AG09319 (cell line): ENCODE measurements around the gene FHAD1.

ENCODE experiments used
- DNase-seq: peaks from one replicate; pipeline ENCODE4 v3.0.0-alpha.2; 2010; ENCODE audit warnings: low read depth; ENCODE audit errors: extremely low read depth
- TF ChIP-seq, protein P1 (sequence below): IDR thresholded peaks from 2 replicates; pipeline ENCODE4 v1.5.1; 2011; ENCODE audit warnings: low read depth, mild to moderate bottlenecking, inconsistent platforms, low read length, moderate library complexity

Gene FHAD1

DNA sequence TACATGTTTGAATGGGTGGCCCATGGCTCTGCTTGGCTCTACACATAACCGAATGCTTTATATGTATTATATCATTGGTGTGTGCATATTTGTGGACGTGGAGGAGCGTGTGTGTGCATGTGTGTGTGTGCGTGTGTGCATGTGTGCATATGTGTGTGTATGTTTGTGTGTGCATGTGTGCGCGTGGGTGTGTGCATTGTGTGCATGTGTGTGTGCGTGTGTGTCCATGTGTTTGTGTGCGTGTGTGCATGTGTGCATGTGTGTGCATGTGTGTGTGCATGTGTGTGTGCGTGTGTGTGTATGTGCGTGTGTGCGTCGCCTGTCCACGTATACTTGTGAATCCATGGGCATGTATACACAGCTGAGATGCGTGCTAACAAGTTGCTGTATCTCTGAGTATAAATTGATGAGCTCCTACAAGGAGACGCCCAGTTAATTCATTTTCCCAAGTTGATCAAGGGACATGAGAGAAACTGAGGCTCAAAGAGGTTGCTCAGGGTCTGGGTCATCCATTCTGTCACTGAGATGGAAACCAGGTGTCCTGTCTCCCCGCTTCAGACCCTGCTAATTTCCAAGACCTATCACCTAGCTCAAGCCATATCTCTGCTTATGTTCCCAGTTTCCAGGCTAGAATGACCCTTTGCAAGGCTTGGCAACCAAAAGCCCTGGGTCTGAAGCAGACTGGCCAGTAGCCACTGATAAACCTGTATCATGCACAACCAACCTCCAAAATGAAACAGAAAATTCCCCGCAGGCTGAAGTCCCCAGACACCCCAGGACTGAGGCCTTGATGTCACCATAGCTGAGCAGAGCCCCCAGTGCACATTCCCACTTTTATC, 188.4 kb downstream of the FHAD1 start:
- TF ChIP-seq, protein P1, sequence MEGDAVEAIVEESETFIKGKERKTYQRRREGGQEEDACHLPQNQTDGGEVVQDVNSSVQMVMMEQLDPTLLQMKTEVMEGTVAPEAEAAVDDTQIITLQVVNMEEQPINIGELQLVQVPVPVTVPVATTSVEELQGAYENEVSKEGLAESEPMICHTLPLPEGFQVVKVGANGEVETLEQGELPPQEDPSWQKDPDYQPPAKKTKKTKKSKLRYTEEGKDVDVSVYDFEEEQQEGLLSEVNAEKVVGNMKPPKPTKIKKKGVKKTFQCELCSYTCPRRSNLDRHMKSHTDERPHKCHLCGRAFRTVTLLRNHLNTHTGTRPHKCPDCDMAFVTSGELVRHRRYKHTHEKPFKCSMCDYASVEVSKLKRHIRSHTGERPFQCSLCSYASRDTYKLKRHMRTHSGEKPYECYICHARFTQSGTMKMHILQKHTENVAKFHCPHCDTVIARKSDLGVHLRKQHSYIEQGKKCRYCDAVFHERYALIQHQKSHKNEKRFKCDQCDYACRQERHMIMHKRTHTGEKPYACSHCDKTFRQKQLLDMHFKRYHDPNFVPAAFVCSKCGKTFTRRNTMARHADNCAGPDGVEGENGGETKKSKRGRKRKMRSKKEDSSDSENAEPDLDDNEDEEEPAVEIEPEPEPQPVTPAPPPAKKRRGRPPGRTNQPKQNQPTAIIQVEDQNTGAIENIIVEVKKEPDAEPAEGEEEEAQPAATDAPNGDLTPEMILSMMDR, result no peak
- no peak for DNase-seq

DNA sequence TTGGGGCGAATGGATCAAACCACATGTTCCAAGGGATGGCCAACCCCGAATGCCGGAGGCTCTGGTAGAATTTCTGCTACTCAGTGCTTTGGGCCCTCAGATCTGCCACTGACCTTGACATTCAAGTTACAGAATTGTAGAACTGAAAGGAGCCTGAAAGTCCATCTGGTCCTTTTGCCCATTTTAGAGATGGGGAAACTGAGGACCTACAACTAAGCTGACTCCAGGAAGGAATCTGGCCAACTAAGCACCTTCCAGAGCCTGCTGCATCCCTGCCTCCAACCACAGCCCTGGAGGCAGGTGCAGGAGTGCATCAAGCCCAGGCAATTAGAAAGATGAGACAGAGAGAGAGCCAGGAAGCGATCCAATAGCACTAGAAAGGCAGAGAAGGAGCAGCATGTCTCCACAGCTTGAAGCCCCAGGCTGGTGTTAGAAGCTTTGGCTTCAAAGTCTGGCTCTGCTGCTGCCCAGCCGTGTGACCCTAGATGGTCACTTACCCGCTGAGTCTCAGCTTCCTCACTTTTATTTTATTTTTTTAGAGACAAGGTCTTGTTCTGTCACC, 189.9 kb downstream of the FHAD1 start:
- TF ChIP-seq, protein P1, result no peak
- no peak for DNase-seq

DNA sequence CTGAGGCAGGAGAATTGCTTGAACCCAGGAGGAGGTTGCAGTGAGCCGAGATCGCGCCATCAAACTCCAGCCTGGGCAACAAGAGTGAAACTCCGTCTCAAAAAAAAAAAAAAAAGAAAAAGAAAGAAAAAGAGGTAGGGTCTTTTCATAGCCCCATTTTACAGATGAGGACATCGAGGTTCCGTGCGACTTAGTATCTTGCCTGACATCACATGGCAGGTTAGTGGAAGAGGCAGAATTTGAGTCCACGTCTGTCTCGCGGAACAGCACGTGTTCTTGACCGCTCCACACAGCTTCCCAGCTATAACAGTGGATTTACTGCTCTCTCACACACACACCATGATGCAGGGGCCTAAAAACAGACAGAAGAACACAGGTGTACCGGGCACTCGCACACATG, 192.3 kb downstream of the FHAD1 start:
- DNase-seq, result no peak
- TF ChIP-seq, protein P1, result no peak

DNA sequence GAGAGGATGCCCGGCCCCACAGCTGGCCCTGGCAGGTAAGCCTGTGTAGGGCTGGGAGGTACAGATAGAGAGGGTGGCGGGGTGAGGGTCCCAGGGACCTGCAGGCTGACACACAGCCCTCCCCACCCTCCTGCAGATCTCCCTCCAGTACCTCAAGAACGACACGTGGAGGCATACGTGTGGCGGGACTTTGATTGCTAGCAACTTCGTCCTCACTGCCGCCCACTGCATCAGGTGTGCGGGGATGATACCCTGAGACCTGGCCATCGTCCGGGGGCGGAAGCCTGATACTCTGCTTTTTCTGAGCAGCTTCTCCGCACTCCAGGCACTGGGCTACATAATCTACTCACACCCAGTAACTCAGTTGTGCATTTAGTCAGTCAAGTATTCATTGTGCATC, 193.3 kb downstream of the FHAD1 start:
- TF ChIP-seq, protein P1, result no peak
- no peak for DNase-seq

DNA sequence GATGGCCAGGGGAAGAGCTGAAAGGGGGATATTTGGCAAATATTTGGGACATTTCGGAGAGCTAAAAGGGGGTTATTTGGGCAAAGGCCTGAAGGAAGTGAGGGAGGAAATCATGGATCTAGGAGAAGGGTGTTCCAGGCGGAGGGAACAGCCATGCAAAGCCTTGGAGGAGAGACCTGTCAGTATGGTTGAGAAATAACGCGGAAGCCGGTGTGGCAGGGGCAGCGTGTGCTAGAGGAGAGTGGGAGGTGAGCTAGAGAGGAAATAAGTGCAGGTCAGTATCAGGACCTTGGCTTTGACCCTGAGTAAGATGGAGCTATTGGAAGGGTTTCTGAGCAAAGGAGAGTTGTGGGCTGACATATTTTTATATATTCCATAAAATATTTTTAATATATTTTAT, 194.2 kb downstream of the FHAD1 start:
- TF ChIP-seq, protein P1, result no peak
- no peak for DNase-seq

DNA sequence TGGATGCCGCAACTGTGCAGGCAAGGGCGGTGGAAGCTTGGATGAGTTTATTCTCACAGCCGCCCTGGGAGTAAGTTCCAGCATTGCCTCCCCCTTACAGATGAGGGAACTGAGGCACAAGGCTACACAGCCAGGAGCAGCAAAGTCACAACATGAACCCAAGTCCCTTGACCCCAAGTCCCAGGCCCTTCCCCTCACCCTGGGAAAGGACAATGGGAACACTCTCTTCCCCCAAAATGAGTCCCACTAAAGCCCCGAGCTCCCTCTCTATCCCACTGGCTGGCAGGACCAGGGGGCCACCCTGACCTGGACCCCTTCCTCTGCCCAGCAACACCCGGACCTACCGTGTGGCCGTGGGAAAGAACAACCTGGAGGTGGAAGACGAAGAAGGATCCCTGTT, 195.1 kb downstream of the FHAD1 start:
- DNase-seq, result no peak
- TF ChIP-seq, protein P1, result no peak

DNA sequence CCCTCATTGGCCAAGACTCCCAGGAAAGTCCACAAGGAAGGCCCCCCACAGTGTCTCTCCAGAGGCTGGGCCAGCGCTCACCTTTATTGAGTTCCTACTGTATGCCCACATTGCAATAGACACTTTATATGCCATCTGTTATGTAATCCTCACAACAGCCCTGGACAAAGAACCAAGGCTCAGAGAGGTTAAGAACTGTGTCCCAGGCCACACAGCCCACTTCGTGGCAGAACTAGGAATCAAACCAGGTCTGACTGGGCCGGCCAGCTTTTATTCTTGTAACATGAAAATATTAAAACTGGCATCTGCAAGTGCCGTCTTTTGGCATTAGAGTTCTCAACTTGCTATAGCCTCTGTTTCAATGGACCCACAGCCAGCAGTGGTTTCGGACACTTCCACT, 195.7 kb downstream of the FHAD1 start:
- TF ChIP-seq, protein P1, result no peak

More for the DNA sequence above, 195.7 kb downstream of the FHAD1 start:
- DNase-seq, result no peak
